Measurements from ENCODE around the gene DEAF1.

DEAF1 gene

DNA sequence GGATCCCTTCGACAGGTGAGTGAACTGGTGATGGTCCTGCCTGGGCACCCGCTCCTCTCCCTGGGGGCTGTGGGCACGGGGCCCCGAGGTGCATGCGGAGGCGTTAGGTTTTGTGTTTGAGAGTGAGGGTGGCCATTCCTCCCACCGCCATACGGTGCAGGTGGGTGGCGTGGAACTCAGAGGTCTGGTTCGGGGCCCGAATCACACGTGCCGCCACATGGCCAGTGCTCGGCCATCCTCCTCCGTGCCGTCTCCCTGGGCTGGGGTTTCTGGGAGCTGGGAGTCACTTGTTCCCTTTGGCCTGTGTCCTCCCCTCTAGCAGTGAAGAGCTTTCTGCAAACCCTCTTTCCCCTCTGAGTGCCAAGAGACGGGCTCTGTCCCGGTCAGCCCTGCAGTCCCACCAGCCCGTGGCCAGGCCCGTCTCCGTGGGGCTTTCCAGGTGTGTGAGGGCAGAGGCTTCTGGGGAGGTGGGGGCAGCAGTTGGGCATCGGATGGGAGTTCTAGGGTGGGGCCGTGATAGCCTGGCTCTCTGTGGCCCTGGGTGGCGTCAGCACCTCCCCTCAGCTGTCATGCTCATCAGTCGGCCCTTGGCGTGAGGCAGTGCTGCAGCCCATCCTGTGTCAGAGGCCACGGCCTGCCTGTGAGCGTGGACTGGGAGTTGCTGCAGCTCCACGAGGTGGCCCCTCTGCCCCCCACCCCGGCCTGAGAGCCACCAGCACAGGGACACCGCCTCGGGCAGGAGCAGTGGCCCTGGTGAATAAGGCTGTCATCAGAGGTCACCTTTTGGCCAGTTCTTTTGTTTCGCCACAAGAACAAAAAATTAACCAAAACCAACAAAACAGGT lies 89.5 kb downstream of the DEAF1 start:
- Histone ChIP-seq H3K79me2 (ENCODE audit: insufficient read depth, low read length) (no peaks in the 10 kb centered on the region), H3K4me2 (ENCODE audit: low read depth, low read length, poor library complexity, severe bottlenecking) (no peak overlapping the region), H3K36me3 (ENCODE audit: insufficient read depth, low read length) (peaks cover 94% of the 10 kb centered on the region; the same call in 1 of the 2 replicates), H3K27me3 (ENCODE audit: insufficient read depth, low read length, poor library complexity, severe bottlenecking) (no peaks in the 10 kb centered on the region), H3K4me1 (ENCODE audit: insufficient read depth, low read length, poor library complexity, severe bottlenecking) (no peaks in the 10 kb centered on the region), H3K9ac (ENCODE audit: low read depth, low read length, poor library complexity, severe bottlenecking) (no peak overlapping the region), H3K9me3 (ENCODE audit: insufficient read depth, low read depth, low read length) (no peaks in the 10 kb centered on the region), H3K4me3 (ENCODE audit: low read length, poor library complexity, severe bottlenecking) (no peak overlapping the region), H3F3A (ENCODE audit: low read depth) (no peaks in the 10 kb centered on the region), H2AFZ (ENCODE audit: low read length) (no peak overlapping the region), H3K9me2 (replicated peaks; ENCODE audit: low read depth, low read length) (no peaks in the 10 kb centered on the region), H4K20me1 (ENCODE audit: insufficient read depth, low read length, poor library complexity, severe bottlenecking) (no peaks in the 10 kb centered on the region)
- TF ChIP-seq CTCF (conservative IDR thresholded peaks at IDR 0.05; ENCODE audit: low read length) (no peak), EZH2phosphoT487 (IDR thresholded peaks at IDR 0.05; ENCODE audit: borderline replicate concordance) (no peak)

- TF ChIP-seq CTCF (conservative IDR thresholded peaks at IDR 0.05; ENCODE audit: low read length) = no peak
- TF ChIP-seq EZH2phosphoT487 (IDR thresholded peaks at IDR 0.05; ENCODE audit: borderline replicate concordance) = no peak
- no peaks in the 10 kb centered on the region for H4K20me1 ChIP-seq (ENCODE audit: insufficient read depth, low read length, poor library complexity, severe bottlenecking)
- H3K36me3 ChIP-seq (ENCODE audit: insufficient read depth, low read length) = peaks cover 91% of the 10 kb centered on the region; the same call in 1 of the 2 replicates
- H3K79me2 ChIP-seq (ENCODE audit: insufficient read depth, low read length) = no peaks in the 10 kb centered on the region
- no peak overlapping the region for H3K4me3 ChIP-seq (ENCODE audit: low read length, poor library complexity, severe bottlenecking)
- no peaks in the 10 kb centered on the region for H3K9me3 ChIP-seq (ENCODE audit: insufficient read depth, low read depth, low read length)
- no peaks in the 10 kb centered on the region for H3F3A ChIP-seq (ENCODE audit: low read depth)
- H3K4me1 ChIP-seq (ENCODE audit: insufficient read depth, low read length, poor library complexity, severe bottlenecking) = no peaks in the 10 kb centered on the region
- H3K9me2 ChIP-seq (replicated peaks; ENCODE audit: low read depth, low read length) = no peaks in the 10 kb centered on the region
- no peaks in the 10 kb centered on the region for H3K27me3 ChIP-seq (ENCODE audit: insufficient read depth, low read length, poor library complexity, severe bottlenecking)
- H3K4me2 ChIP-seq (ENCODE audit: low read depth, low read length, poor library complexity, severe bottlenecking) = no peak overlapping the region
- H2AFZ ChIP-seq (ENCODE audit: low read length) = no peak overlapping the region
- H3K9ac ChIP-seq (ENCODE audit: low read depth, low read length, poor library complexity, severe bottlenecking) = no peak overlapping the region
These were observed 91.9 kb downstream of the DEAF1 start for GRCh38 chr11:603154-603553.

GRCh38 chr11:601573-602245 lies 93.3 kb downstream of the DEAF1 start:
- Histone ChIP-seq H2AFZ (ENCODE audit: low read length) (no peak overlapping the region), H3K4me2 (ENCODE audit: low read depth, low read length, poor library complexity, severe bottlenecking) (no peak overlapping the region), H3K27me3 (ENCODE audit: insufficient read depth, low read length, poor library complexity, severe bottlenecking) (no peaks in the 10 kb centered on the region), H4K20me1 (ENCODE audit: insufficient read depth, low read length, poor library complexity, severe bottlenecking) (no peaks in the 10 kb centered on the region), H3K9me2 (replicated peaks; ENCODE audit: low read depth, low read length) (no peaks in the 10 kb centered on the region), H3K4me3 (ENCODE audit: low read length, poor library complexity, severe bottlenecking) (no peak overlapping the region), H3F3A (ENCODE audit: low read depth) (no peaks in the 10 kb centered on the region), H3K79me2 (ENCODE audit: insufficient read depth, low read length) (no peaks in the 10 kb centered on the region), H3K9me3 (ENCODE audit: insufficient read depth, low read depth, low read length) (no peaks in the 10 kb centered on the region), H3K36me3 (ENCODE audit: insufficient read depth, low read length) (peaks cover 89% of the 10 kb centered on the region; the same call in 1 of the 2 replicates), H3K9ac (ENCODE audit: low read depth, low read length, poor library complexity, severe bottlenecking) (no peak overlapping the region), H3K4me1 (ENCODE audit: insufficient read depth, low read length, poor library complexity, severe bottlenecking) (no peaks in the 10 kb centered on the region)
- TF ChIP-seq CTCF (conservative IDR thresholded peaks at IDR 0.05; ENCODE audit: low read length) (no peak), EZH2phosphoT487 (IDR thresholded peaks at IDR 0.05; ENCODE audit: borderline replicate concordance) (no peak)
